GM12878 (cell line): Measurements from ENCODE around the gene HMBS. TPM values are rescaled to one million over a fixed set of nuclear protein-coding genes. Genes with fewer than 3 reads are reported as not detected.

Experiments used
- BCLAF1 ChIP-seq: fragments of 450-650 bp; IDR thresholded peaks from 2 replicates; pipeline ENCODE4 v1.6.1; 2017; ENCODE audit warnings: antibody characterized with exemption, mild to moderate bottlenecking, moderate library complexity
- CUX1 ChIP-seq: IDR thresholded peaks from 2 replicates; pipeline ENCODE4 v1.6.1; 2012; ENCODE audit warnings: improper control_type of control experiment, low read depth, low read length; ENCODE audit not compliant: insufficient replicate concordance
- EGR1 ChIP-seq, 2 experiments: IDR thresholded peaks; 1 replicate in 1 of 2; 2 replicates in 1 of 2; pipeline ENCODE4 v1.6.1; 2011 to 2012; ENCODE audit warnings: low read depth in 2 of 2, low read length in 2 of 2, borderline replicate concordance in 1 of 2, mild to moderate bottlenecking in 1 of 2, moderate library complexity in 1 of 2
- IRF4 ChIP-seq: IDR thresholded peaks from 2 replicates; pipeline ENCODE4 v1.6.1; 2011; ENCODE audit warnings: low read depth, low read length
- IRF5 ChIP-seq: fragments of 450-650 bp; IDR thresholded peaks from 2 replicates; pipeline ENCODE4 v1.6.1; 2017; ENCODE audit warnings: borderline replicate concordance
- MEF2A ChIP-seq: IDR thresholded peaks from 2 replicates; pipeline ENCODE4 v1.6.1; 2011; ENCODE audit warnings: low read depth, mild to moderate bottlenecking, low read length, moderate library complexity; ENCODE audit not compliant: insufficient read depth
- PAX5 ChIP-seq: IDR thresholded peaks from 2 replicates; pipeline ENCODE4 v1.6.1; 2011; ENCODE audit warnings: low read depth, low read length, borderline replicate concordance
- PAX8 ChIP-seq: fragments of 450-650 bp; IDR thresholded peaks from 2 replicates; pipeline ENCODE4 v1.6.1; 2017; ENCODE audit warnings: mild to moderate bottlenecking, moderate library complexity
- RUNX3 ChIP-seq: IDR thresholded peaks from 2 replicates; pipeline ENCODE4 v1.6.1; 2012; ENCODE audit warnings: low read length, inconsistent platforms
- SREBF2 ChIP-seq: IDR thresholded peaks from 2 replicates; pipeline ENCODE4 v1.6.1; 2012; ENCODE audit warnings: mild to moderate bottlenecking, low read length
- TCF7 ChIP-seq: IDR thresholded peaks from 2 replicates; pipeline ENCODE4 v1.6.1; 2014; ENCODE audit warnings: antibody characterized with exemption, borderline replicate concordance
- USF2 ChIP-seq: IDR thresholded peaks from 2 replicates; pipeline ENCODE4 v1.6.1; 2011; ENCODE audit warnings: low read depth, low read length, improper control_type of control experiment, borderline replicate concordance
- ZNF622 ChIP-seq: fragments of 450-650 bp; IDR thresholded peaks from 2 replicates; pipeline ENCODE4 v1.6.1; 2017; ENCODE audit warnings: mild to moderate bottlenecking, inconsistent platforms
- ZNF687 ChIP-seq: fragments of 450-650 bp; IDR thresholded peaks from 2 replicates; pipeline ENCODE4 v1.6.1; 2017; ENCODE audit warnings: mild to moderate bottlenecking, moderate library complexity
- ZZZ3 ChIP-seq: IDR thresholded peaks from 2 replicates; pipeline ENCODE4 v1.6.1; 2011; ENCODE audit warnings: low read depth; ENCODE audit not compliant: control insufficient read depth, insufficient read length
- polyA plus RNA-seq, 11 experiments: library from polyadenylated mRNA; depleted of rRNA in 4 of 11; unstranded in 6 of 11; stranded (reverse) in 5 of 11; fragments of >200 nt; fragmentation: Nextera tagmentation in 4 of 11; fragmentation: Illumina TruSeq in 1 of 11; extraction: Ambion mirVana in 4 of 11; extraction: Trizol in 1 of 11; gene quantifications; 1 replicate in 1 of 11; 2 replicates in 10 of 11; pipeline versions ENCODE4 v1.2.1 to v1.2.3, GENCODE V29; 2011 to 2016; ENCODE audit warnings: inconsistent platforms in 2 of 11, missing spikeins in 2 of 11, low read depth in 1 of 11
- total RNA-seq, 4 experiments: library from RNA; depleted of rRNA in 3 of 4; stranded (reverse); fragments of >200 nt in 3 of 4; fragmentation: Illumina TruSeq in 1 of 4; extraction: Trizol in 1 of 4; gene quantifications; 2 replicates each; pipeline versions ENCODE4 v1.2.1 to v1.2.3, GENCODE V29; 2013 to 2021

Gene HMBS
- total and polyA plus RNA-seq, 10 of the 15 experiments (the other 5 are each of a cell fraction or from before 2014, with no cell fraction given): 17.7 to 96.7 (median 49.7) TPM

GRCh38 chr11:119056421-119056999 is 28.2 kb upstream of the HMBS start (continued):
- TF ChIP-seq BCLAF1: no peak
- TF ChIP-seq ZNF687: no peak
- no peak for TF ChIP-seq IRF4
- TF ChIP-seq EGR1 (IDR thresholded peaks at IDR 0.05; ENCODE audit: borderline replicate concordance in 1 of 2, low read depth in 2 of 2, low read length in 2 of 2): 0 out of 3 replicates have a peak, but pooled peaks of 1 of the 2 experiments have one; percentile 35
- TF ChIP-seq IRF5: no peak
- no peak for TF ChIP-seq ZZZ3
- TF ChIP-seq USF2: no peak
- TF ChIP-seq CUX1: no peak
- TF ChIP-seq PAX5: no peak
- no peak for TF ChIP-seq SREBF2
- TF ChIP-seq RUNX3: peak; percentile 10; the same call in 1 of the 2 replicates
- no peak for TF ChIP-seq MEF2A
- TF ChIP-seq PAX8: no peak
- TF ChIP-seq ZNF622: no peak
- TF ChIP-seq TCF7: no peak
